WI38 (cell line): Measurements from ENCODE around the gene HRH3.

Experiments used
- H3K4me3 ChIP-seq: 2 replicates; pipeline ENCODE4 v1.5.1; 2011; ENCODE audit warnings: low read depth, mild to moderate bottlenecking, control low read depth, low read length
- TF ChIP-seq, protein P1 (sequence below): IDR thresholded peaks from 2 replicates; pipeline ENCODE4 v1.5.1; 2012; ENCODE audit warnings: low read depth, mild to moderate bottlenecking, control low read depth, low read length

The HRH3 gene

DNA sequence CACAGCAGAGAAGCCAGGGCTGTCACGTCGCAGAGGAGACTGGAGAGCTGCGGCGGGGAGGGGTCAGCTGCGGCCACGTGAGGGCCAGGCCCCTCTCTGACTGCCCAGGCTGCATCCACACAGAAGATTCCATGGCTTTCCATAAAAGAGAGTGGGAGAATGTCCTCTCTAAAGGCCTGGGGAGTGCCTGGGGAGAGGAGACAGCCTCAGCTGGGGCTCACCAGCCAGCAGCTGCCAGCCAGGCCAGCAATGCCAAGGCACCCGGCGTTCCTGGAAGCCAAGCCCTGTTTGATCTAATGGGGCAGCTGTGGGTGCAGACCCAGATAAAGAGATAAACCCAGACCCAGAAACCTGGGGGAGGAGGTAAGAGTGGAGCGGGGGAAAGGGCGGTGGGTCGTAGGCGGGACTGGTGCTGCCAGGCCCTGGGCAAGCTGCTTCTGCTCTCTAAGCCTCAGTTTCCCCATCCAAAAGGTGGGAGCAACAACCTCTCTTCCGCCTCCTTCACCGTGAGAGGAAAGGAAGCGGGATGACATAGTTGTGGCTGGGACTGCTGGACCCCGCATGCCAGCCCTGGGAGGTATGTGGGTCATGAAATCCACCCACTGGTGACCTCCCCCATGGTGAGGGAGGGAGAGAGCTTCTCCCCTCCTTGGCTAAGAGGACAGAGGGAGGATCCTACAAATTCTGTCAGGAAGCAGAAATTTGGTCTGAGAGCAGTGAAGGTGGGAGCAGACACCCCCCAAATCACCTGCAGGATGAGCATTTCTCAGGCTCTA, 15.1 kb upstream of the HRH3 start:
- TF ChIP-seq, protein P1, sequence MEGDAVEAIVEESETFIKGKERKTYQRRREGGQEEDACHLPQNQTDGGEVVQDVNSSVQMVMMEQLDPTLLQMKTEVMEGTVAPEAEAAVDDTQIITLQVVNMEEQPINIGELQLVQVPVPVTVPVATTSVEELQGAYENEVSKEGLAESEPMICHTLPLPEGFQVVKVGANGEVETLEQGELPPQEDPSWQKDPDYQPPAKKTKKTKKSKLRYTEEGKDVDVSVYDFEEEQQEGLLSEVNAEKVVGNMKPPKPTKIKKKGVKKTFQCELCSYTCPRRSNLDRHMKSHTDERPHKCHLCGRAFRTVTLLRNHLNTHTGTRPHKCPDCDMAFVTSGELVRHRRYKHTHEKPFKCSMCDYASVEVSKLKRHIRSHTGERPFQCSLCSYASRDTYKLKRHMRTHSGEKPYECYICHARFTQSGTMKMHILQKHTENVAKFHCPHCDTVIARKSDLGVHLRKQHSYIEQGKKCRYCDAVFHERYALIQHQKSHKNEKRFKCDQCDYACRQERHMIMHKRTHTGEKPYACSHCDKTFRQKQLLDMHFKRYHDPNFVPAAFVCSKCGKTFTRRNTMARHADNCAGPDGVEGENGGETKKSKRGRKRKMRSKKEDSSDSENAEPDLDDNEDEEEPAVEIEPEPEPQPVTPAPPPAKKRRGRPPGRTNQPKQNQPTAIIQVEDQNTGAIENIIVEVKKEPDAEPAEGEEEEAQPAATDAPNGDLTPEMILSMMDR: no peak
- no peak overlapping the region for H3K4me3 ChIP-seq

DNA sequence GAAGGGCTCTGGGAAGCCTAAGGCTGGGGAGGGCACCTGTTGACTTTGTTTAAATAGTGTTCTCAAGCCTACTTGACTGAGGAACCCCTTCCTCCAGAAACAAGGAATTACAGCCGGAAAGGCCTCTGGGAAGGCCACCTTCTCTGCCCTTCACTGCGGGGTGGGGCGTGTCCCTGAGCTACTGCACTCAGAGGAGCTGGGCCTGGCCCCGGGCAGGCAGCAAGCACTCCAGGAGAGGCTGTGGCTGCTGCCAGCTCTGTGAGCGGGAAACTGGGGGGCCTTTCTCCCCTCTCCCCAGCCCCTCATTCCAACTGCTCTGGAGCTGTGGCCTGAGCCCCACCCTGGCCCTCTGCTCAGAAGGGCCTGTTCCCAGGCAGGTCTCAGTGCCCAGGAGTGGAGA, 14.3 kb upstream of the HRH3 start:
- TF ChIP-seq, protein P1: no peak

GRCh38 chr20:62233684-62234083, 13.6 kb upstream of the HRH3 start:
- TF ChIP-seq, protein P1: no peak
- H3K4me3 ChIP-seq: no peak overlapping the region

More for the DNA sequence above, 14.3 kb upstream of the HRH3 start:
- H3K4me3 ChIP-seq: no peak overlapping the region

- no peak overlapping the region for H3K4me3 ChIP-seq
- TF ChIP-seq, protein P1: no peak
Observed at GRCh38 chr20:62232770-62233645, 12.9 kb upstream of the HRH3 start.

DNA sequence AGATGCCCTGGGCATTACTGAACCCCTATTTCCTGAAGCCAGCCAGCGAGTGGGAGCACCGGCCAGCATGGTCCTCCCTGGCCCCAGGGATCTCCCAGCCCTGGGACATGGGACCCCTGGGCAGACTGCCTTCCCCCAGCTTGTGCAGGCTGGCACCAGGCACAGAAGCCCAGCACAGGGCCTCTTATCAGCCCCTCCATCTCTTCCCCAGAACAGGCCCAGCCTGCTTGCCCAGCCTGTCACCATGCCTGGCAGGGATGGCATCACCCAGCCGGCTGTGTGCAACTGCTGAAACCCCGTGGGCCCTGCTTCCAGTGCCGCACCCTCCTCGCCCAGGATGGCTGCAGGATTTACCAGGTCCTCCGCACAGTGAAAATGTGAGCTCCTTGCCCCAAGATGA, 12.1 kb upstream of the HRH3 start:
- TF ChIP-seq, protein P1: no peak

GRCh38 chr20:62231292-62231691, 11.2 kb upstream of the HRH3 start:
- H3K4me3 ChIP-seq: no peak overlapping the region

More for the DNA sequence above, 12.1 kb upstream of the HRH3 start:
- H3K4me3 ChIP-seq: no peak overlapping the region

More at GRCh38 chr20:62231292-62231691, 11.2 kb upstream of the HRH3 start:
- TF ChIP-seq, protein P1: no peak
